HCT116 (cell line): ENCODE data around the gene RHBDD3.

ENCODE experiments used
- CEBPB ChIP-seq: IDR thresholded peaks from 2 replicates; pipeline ENCODE4 v1.6.1; 2012; ENCODE audit warnings: low read depth
- EGR1 ChIP-seq: IDR thresholded peaks from 2 replicates; pipeline ENCODE4 v1.6.1; 2012; ENCODE audit warnings: low read depth
- EZH2 ChIP-seq: fragments of 200-600 bp; sonication (generic); IDR thresholded peaks from 2 replicates; pipeline ENCODE4 v1.6.1; 2017; ENCODE audit warnings: antibody characterized with exemption, mixed run types
- JUND ChIP-seq: IDR thresholded peaks from 2 replicates; pipeline ENCODE4 v1.6.1; 2012
- POLR2A ChIP-seq: IDR thresholded peaks from 2 replicates; pipeline ENCODE4 v1.7.0; 2011; ENCODE audit warnings: borderline replicate concordance; ENCODE audit not compliant: insufficient read depth, insufficient read length; ENCODE audit errors: extremely low read depth
- POLR2AphosphoS5 ChIP-seq: IDR thresholded peaks from 2 replicates; pipeline ENCODE4 v1.6.1; 2011; ENCODE audit warnings: mild to moderate bottlenecking, low read depth, low read length, moderate library complexity
- SIN3A ChIP-seq: IDR thresholded peaks from 2 replicates; pipeline ENCODE4 v1.6.1; 2012; ENCODE audit warnings: low read depth
- SP1 ChIP-seq: IDR thresholded peaks from 2 replicates; pipeline ENCODE4 v1.6.1; 2012; ENCODE audit warnings: low read depth
- ZNF274 ChIP-seq: fragments of 200-500 bp; sonication (Bioruptor generic); IDR thresholded peaks from 2 replicates; pipeline ENCODE4 v1.6.1; 2014; ENCODE audit warnings: mild to moderate bottlenecking, low read depth, low read length, inconsistent platforms
- TF ChIP-seq, protein P1 (sequence below), 3 experiments: fragments of 200-600 bp in 1 of 3; sonication (generic) in 1 of 3; IDR thresholded peaks in 2 of 3; conservative IDR thresholded peaks in 1 of 3; 2 replicates each; pipeline ENCODE4 v1.5.1; 2012 to 2017; ENCODE audit warnings: low read depth in 2 of 3, low read length in 2 of 3, antibody characterized with exemption in 1 of 3, borderline replicate concordance in 1 of 3, control low read depth in 1 of 3, mild to moderate bottlenecking in 1 of 3, mixed read lengths in 1 of 3, mixed run types in 1 of 3, moderate library complexity in 1 of 3; ENCODE audit not compliant: insufficient read depth in 1 of 3
- TF ChIP-seq, protein P2 (sequence below): IDR thresholded peaks from 2 replicates; pipeline ENCODE4 v1.6.1; 2012
- TF ChIP-seq, protein P3 (sequence below): IDR thresholded peaks from 2 replicates; pipeline ENCODE4 v1.6.1; 2012

DNA sequence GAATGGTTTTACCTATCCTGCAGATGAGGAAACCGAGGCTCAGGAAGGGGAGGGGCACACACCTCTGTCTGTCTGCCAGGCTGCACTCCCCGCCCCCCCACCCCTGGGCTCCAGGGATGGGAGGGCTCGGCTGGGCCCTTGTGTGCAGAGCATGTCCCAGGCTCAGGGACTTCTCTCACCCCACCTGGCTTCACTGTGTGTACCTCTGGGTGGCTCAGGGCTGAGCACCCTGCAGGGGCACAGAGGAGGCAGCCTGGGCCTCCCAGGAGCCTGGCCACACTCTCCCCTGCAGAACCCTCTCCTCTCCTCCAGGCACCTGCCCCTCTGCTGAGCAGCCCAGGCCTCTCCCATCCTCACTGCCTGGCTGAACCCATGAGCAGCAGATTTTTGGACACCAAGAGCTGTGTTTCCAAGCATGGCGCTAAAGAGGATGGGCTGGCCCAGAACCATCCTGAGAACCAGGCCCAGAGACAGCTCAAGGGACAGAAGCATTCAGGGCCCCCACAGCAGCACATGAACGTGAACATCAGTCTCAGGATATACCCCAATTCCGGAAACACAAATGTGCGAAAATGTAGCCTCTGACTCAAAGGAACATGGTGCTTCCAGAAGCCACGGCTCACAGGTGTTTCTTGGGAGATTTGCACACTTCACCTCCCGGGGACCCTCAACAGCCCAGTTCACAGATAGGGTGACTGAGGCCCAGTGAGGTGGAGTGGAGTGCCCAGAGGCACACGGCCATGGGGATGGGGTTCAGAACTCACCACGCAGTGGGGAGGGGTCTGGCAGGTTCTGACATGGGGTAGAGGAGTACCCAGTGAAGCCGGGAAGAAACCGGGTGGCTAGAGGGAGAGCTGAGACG is 51.5 kb downstream of the RHBDD3 start:
- TF ChIP-seq, protein P1, sequence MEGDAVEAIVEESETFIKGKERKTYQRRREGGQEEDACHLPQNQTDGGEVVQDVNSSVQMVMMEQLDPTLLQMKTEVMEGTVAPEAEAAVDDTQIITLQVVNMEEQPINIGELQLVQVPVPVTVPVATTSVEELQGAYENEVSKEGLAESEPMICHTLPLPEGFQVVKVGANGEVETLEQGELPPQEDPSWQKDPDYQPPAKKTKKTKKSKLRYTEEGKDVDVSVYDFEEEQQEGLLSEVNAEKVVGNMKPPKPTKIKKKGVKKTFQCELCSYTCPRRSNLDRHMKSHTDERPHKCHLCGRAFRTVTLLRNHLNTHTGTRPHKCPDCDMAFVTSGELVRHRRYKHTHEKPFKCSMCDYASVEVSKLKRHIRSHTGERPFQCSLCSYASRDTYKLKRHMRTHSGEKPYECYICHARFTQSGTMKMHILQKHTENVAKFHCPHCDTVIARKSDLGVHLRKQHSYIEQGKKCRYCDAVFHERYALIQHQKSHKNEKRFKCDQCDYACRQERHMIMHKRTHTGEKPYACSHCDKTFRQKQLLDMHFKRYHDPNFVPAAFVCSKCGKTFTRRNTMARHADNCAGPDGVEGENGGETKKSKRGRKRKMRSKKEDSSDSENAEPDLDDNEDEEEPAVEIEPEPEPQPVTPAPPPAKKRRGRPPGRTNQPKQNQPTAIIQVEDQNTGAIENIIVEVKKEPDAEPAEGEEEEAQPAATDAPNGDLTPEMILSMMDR (IDR thresholded peaks at IDR 0.05 in 2 of 3, conservative IDR thresholded peaks at IDR 0.05 in 1 of 3; ENCODE audit: borderline replicate concordance in 1 of 3, insufficient read depth in 1 of 3, low read depth in 2 of 3, low read length in 2 of 3): no peak
- TF ChIP-seq, protein P2, sequence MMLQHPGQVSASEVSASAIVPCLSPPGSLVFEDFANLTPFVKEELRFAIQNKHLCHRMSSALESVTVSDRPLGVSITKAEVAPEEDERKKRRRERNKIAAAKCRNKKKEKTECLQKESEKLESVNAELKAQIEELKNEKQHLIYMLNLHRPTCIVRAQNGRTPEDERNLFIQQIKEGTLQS: no peak
- no peak for TF ChIP-seq POLR2AphosphoS5
- TF ChIP-seq JUND: no peak
- no peak for TF ChIP-seq CEBPB
- TF ChIP-seq SP1: no peak
- TF ChIP-seq EGR1: no peak
- no peak for TF ChIP-seq EZH2
- TF ChIP-seq, protein P3, sequence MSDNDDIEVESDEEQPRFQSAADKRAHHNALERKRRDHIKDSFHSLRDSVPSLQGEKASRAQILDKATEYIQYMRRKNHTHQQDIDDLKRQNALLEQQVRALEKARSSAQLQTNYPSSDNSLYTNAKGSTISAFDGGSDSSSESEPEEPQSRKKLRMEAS: no peak
- TF ChIP-seq POLR2A: no peak
- TF ChIP-seq SIN3A: no peak
- no peak for TF ChIP-seq ZNF274
